ENCODE data around the gene AGFG1. TPM values are rescaled to one million over a fixed set of nuclear protein-coding genes. Genes with fewer than 3 reads are reported as not detected.
"Not testable (repeated sequence)": the region's sequence is repeated elsewhere in the genome, so short reads cannot be mapped to it uniquely, and the experiment has no call there.

AGFG1 gene
- total RNA-seq, 4 donors from 2014 or later: 44.6 to 65.3 (median 55.7) TPM

DNA sequence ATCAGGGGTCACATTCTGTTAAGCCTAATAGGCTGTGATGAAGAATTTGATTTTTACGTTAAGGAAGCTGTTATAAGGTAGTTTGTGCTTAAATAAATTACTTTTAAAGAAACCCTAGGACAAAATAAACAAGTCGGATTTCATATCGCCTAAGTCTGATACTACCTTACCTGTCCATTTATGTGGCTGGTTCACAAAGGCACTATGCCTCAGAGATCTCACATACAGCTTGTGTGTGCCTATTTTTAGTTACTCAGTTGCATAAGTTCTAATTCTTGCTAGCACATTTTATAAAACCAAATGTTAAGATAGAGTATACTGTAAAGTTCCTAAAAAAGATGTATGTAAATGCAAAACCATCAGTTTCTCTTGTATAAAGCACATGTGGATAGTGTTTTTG lies 40.0 kb downstream of the AGFG1 start:
- 92 to 93% methylated on average over 3 of the region's 3 CpGs for WGBS, 2 donors

DNA sequence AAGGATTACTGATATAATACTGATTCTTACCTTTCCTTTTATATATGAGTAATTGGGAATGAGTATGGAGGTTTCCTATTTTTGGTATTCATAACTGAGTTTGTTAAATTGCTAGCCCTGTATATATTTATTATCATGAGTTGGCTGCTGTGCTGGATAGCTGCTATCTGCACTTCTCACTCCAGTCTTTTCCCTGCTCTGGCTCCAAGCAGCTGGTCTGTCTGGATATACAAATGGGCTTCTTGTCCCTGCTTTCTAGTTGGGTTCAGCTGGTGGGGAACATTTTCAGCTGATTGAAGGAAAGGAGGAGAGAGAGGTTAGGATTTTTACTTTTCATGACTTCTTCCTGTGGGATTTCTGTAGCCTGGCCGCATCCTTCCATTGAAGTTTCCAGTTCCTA lies 41.2 kb downstream of the AGFG1 start:
- no peak for TF ChIP-seq POLR2A (IDR thresholded peaks at IDR 0.05)
- TF ChIP-seq, protein P1, sequence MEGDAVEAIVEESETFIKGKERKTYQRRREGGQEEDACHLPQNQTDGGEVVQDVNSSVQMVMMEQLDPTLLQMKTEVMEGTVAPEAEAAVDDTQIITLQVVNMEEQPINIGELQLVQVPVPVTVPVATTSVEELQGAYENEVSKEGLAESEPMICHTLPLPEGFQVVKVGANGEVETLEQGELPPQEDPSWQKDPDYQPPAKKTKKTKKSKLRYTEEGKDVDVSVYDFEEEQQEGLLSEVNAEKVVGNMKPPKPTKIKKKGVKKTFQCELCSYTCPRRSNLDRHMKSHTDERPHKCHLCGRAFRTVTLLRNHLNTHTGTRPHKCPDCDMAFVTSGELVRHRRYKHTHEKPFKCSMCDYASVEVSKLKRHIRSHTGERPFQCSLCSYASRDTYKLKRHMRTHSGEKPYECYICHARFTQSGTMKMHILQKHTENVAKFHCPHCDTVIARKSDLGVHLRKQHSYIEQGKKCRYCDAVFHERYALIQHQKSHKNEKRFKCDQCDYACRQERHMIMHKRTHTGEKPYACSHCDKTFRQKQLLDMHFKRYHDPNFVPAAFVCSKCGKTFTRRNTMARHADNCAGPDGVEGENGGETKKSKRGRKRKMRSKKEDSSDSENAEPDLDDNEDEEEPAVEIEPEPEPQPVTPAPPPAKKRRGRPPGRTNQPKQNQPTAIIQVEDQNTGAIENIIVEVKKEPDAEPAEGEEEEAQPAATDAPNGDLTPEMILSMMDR (IDR thresholded peaks at IDR 0.05): no peak
- no peak for DNase-seq (ENCODE audit: low spot score in 2 of 2)
- H3K4me3 ChIP-seq (ENCODE audit: low read depth, poor library complexity, severe bottlenecking): no peak overlapping the region
- intact Hi-C loops (cut with DNase I; ENCODE audit: low total_unique reads): no loop called here
- 61 to 75% methylated on average over 1 of the region's 1 CpG for WGBS, 2 donors

More for the DNA sequence above, 40.0 kb downstream of the AGFG1 start:
- no peak overlapping the region for H3K4me3 ChIP-seq (ENCODE audit: low read depth, poor library complexity, severe bottlenecking)
- DNase-seq (ENCODE audit: low spot score in 2 of 2): no peak
- TF ChIP-seq, protein P1 (IDR thresholded peaks at IDR 0.05): no peak
- TF ChIP-seq POLR2A (IDR thresholded peaks at IDR 0.05): no peak
- intact Hi-C loops (cut with DNase I; ENCODE audit: low total_unique reads): no loop called here

DNA sequence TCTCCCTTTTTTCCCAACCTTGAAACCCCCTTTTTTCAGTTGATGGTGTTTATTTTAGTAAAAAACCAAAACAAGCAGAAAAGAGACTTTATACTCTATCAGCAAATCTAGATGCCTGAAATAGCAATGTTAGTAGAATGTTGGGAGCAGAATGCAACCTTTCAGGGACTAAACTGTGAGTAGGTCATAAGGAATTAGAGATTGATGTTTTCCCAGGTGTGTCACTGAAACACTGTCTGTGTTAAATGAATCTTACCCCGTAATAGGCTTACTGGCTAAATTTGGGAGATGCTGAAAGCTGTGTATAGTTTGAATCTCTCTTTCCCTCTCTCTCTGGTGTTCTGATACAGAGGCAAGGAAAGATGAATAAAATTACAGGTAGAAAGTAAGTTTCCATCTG lies 43.8 kb downstream of the AGFG1 start:
- intact Hi-C loops (cut with DNase I; ENCODE audit: low total_unique reads): no loop called here
- no peak for DNase-seq (ENCODE audit: low spot score in 2 of 2)
- TF ChIP-seq POLR2A (IDR thresholded peaks at IDR 0.05): no peak
- TF ChIP-seq, protein P1 (IDR thresholded peaks at IDR 0.05): no peak
- WGBS, 2 donors: 70 to 79% methylated on average over 1 of the region's 1 CpG
- H3K4me3 ChIP-seq (ENCODE audit: low read depth, poor library complexity, severe bottlenecking): no peak overlapping the region

DNA sequence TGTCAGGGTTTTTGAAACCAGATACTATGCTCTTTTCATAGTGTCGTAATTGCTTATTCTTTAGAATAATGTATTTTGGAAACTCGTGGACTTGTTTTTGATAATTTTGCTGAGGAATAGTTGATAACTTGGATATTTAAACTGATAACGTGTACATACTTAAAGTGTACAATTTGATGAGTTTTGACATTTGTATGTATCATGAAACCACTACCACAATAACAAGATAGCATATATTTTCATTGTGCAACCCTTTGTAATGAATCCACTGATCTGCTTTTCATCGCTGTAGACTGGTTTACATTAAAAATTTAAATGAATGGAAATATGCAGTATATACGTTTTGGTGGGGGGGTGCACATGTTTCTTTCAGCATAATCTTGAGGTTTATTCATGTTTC lies 45.8 kb downstream of the AGFG1 start:
- DNase-seq (ENCODE audit: low spot score in 2 of 2): no peak
- 91 to 92% methylated on average over 5 of the region's 5 CpGs for WGBS, 2 donors
- no peak overlapping the region for H3K4me3 ChIP-seq (ENCODE audit: low read depth, poor library complexity, severe bottlenecking)
- intact Hi-C loops (cut with DNase I; ENCODE audit: low total_unique reads): no loop called here
- TF ChIP-seq POLR2A (IDR thresholded peaks at IDR 0.05): no peak
- TF ChIP-seq, protein P1 (IDR thresholded peaks at IDR 0.05): no peak

DNA sequence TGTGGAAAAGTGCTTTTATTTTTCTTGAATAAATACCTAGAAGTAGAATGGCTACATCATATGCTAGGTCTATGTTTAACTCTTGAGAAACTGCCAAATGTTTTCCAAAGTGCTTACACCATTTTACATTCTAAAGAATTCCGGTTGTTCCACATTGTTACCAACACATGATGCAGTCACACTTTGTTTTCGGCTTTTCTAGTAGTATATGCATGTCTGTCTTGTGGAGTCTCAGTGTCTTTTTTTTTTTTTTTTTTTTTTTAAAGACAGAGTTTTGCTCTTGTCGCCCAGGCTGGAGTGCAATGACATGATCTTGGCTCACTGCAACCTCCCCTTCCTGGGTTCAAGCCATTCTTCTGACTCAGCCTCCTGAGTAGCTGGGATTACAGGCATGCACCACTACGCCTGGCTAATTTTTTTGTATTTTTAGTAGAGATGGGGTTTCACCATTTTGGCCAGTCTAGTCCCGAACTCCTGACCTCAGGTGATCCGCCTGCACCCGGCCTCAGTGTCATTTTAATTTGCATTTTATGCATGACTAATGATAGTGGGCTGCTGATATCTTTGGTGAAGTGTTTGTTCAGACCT lies 46.4 kb downstream of the AGFG1 start:
- DNase-seq (ENCODE audit: low spot score in 2 of 2); intact Hi-C loops (cut with DNase I; ENCODE audit: low total_unique reads); H3K4me3 ChIP-seq (ENCODE audit: low read depth, poor library complexity, severe bottlenecking): not testable (repeated sequence)
- WGBS, 2 donors: 51 to 55% methylated on average over 7 of the region's 7 CpGs

DNA sequence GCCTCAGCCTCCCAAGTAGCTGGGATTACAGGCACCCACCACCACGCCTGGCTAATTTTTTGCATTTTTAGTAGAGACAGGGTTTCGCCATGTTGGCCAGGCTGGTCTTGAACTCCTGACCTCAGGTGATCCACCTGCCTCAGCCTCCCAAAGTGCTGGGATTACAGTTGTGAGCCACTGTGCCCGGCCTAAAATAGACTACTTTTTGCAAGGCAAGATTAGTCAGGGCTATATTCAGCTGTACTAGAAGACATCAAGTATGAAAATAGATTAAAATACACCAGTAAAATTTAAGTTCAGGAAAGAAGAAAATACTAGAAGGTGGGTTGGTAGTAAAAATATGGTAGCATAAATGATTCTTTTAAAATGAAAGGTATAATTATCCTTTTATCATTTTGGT lies 49.2 kb downstream of the AGFG1 start:
- intact Hi-C loops (cut with DNase I; ENCODE audit: low total_unique reads); DNase-seq (ENCODE audit: low spot score in 2 of 2); H3K4me3 ChIP-seq (ENCODE audit: low read depth, poor library complexity, severe bottlenecking): not testable (repeated sequence)
- 94 to 98% methylated on average over 3 of the region's 3 CpGs for WGBS, 2 donors

DNA sequence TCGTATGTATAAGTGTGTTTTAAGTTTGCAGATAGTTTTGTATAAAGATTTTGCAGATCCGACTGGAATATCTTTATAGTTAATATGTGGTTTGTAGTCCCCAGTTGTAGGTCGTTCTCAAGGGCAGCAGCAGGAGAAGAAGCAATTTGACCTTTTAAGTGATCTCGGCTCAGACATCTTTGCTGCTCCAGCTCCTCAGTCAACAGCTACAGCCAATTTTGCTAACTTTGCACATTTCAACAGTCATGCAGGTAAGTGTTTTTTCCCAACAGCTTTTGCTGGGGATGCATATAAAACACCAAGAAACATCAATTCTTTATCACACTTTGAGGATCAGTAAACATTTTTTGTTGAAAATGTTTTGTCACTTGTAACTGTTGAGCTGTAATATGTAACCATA lies 52.7 kb downstream of the AGFG1 start:
- no peak overlapping the region for H3K4me3 ChIP-seq (ENCODE audit: low read depth, poor library complexity, severe bottlenecking)
- 91% methylated on average over 4 of the region's 4 CpGs for WGBS, 2 donors
- intact Hi-C loops (cut with DNase I; ENCODE audit: low total_unique reads): no loop called here
- DNase-seq (ENCODE audit: low spot score in 2 of 2): no peak
- no peak for TF ChIP-seq POLR2A (IDR thresholded peaks at IDR 0.05)
- TF ChIP-seq, protein P1 (IDR thresholded peaks at IDR 0.05): no peak
